Mucosa of stomach (tissue), 1 donor: Measurements from ENCODE around the gene TMEM255B.
A peak's percentile ranks its signal among the peaks of the same experiment; 100 is the strongest.

Experiments used
- H3K27me3 ChIP-seq: one replicate; pipeline ENCODE4 v1.7.0; 2013; ENCODE audit warnings: mild to moderate bottlenecking, low read length; ENCODE audit not compliant: control insufficient read depth, insufficient read depth
- H3K36me3 ChIP-seq: one replicate; pipeline ENCODE4 v1.7.0; 2013; ENCODE audit warnings: low read length; ENCODE audit not compliant: control insufficient read depth, insufficient read depth
- H3K4me1 ChIP-seq: one replicate; pipeline ENCODE4 v1.7.0; 2013; ENCODE audit warnings: mild to moderate bottlenecking, low read length; ENCODE audit not compliant: control insufficient read depth, insufficient read depth
- H3K4me3 ChIP-seq: one replicate; pipeline ENCODE4 v1.7.0; 2013; ENCODE audit warnings: low read length
- H3K9ac ChIP-seq: one replicate; pipeline ENCODE4 v1.7.0; 2013; ENCODE audit warnings: mild to moderate bottlenecking, low read length, moderate library complexity
- H3K9me3 ChIP-seq: one replicate; pipeline ENCODE4 v1.7.0; 2013; ENCODE audit warnings: mild to moderate bottlenecking, low read length, moderate library complexity; ENCODE audit not compliant: control insufficient read depth
- donor health status: Pancreatic carcinoma.

TMEM255B gene

DNA sequence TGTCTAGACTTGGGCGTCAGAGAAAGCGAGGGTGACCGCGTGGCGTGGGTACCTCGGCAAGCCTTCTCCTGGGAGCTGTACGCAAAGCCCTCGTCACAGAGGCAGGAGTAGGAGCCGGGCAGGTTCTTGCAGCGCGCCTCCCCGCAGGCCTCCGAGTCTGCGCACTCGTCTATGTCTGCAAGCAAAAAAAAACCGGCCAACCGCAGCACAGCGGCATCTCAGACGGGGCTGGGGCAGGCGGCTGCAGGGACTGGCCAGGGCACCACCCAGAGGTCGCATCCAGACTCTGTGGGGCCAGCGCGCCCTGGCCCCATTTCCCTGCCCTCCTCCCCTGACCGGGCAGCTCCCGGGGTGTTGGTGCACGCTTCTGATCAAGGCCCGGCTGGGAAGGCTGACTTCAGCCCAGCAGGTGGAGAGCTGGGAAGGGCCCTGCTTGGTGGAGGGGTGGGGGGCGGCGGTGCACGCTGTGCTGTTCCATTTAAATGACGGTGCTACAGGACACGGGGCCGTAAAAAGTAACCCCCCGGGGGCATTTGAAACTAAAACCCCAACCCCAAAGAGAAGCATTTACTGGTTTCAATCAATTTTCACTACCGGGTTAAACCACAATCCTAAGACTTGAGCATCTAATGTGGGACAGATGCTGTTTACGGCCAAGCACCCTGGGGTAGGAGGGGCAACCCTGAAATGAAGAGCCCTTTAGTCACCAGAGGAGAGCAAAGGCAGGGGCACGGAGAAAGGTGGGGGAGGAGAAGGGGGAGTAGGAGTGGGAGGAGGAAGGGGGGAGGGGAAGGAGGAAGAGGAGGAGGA lies 76.6 kb downstream of the TMEM255B start:
- H3K9me3 ChIP-seq, result no peaks in the 10 kb centered on the region
- H3K27me3 ChIP-seq, result no peaks in the 10 kb centered on the region
- H3K9ac ChIP-seq, result no peak overlapping the region
- no peak overlapping the region for H3K4me3 ChIP-seq
- H3K4me1 ChIP-seq, result peaks cover 39% of the 10 kb centered on the region
- no peaks in the 10 kb centered on the region for H3K36me3 ChIP-seq

DNA sequence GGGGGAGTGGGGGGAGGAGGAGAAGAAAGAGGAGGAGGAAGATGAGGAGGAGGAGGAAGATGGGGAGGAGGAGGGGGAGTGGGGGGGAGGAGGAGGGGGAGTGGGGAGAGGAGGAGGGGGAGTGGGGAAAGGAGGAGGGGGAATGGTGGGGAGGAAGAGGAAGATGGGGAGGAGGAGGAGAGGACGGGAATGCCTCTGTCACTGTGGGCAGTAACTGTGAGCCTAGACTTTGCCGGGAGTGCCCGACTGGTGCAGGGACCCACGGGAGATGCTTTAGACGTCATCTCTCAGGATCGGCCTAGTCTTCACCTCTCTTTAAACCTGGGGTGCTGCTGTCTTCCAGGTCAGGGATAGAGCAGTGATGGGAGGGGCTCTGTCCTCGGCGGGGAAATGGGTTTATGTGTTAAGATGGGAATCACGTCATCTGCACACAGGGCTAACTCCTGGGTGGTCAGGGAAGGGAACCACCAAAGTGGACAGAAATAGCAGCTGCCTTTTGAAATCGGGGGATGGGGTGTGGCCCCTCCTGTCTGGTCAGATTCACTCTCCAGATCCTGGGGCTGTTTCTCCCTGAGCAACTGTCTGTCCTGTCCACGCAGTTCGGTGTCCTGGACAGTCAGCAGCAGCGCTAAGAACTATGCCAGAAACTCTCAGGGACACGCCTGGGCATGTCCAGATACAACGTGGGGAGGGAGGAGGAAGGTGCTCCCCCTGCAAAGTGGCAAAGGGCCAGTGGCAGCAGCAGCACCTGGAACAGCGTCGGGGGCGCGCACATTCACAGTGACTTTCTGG lies 77.9 kb downstream of the TMEM255B start:
- Histone ChIP-seq H3K36me3 (no peaks in the 10 kb centered on the region), H3K4me1 (peaks cover 41% of the 10 kb centered on the region), H3K4me3 (no peak overlapping the region), H3K27me3 (no peaks in the 10 kb centered on the region), H3K9me3 (no peaks in the 10 kb centered on the region), H3K9ac (peak overlapping the region; percentile 46)

DNA sequence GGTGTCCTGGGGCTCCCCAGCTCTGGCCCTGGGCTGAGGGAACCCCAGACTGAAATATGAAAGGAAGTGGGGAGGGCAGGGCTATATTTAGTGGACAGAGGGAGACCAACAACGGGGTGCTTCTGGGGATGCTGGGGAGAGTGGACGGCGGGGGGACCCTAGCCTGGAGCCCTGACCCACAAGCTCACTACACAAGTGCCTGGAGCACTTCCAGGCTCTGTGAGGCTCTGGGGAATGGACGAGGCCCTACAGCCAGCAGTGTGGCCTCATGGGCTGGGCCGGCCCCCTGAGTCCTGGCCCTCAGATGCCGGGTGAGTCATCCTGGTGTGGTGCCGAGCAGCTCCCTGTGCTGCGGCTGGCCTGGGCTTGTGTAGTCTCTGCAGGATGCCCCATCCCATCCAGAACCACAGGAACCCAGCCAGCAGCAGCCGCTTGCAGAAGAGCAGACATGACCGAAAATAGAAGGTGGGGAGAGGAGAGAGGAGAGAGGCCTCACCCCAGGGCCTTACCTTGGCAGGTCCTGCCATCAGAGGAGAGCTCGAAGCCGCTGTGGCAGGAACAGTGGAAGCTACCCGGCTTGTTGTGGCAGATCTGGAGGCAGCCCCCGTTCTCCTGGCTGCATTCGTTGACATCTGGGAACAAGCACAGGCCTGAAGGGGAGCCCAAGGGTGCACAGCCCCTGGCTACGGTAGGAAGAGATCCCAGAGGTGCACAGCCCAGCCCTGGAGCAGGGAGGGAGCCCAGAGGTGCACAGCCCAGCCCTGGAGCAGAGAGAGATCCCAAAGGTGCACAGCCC lies 78.7 kb downstream of the TMEM255B start:
- Histone ChIP-seq H3K9ac (peak overlapping the region; percentile 46), H3K36me3 (no peaks in the 10 kb centered on the region), H3K4me1 (peaks cover 41% of the 10 kb centered on the region), H3K9me3 (no peaks in the 10 kb centered on the region), H3K4me3 (peak overlapping the region; percentile 36), H3K27me3 (no peaks in the 10 kb centered on the region)

DNA sequence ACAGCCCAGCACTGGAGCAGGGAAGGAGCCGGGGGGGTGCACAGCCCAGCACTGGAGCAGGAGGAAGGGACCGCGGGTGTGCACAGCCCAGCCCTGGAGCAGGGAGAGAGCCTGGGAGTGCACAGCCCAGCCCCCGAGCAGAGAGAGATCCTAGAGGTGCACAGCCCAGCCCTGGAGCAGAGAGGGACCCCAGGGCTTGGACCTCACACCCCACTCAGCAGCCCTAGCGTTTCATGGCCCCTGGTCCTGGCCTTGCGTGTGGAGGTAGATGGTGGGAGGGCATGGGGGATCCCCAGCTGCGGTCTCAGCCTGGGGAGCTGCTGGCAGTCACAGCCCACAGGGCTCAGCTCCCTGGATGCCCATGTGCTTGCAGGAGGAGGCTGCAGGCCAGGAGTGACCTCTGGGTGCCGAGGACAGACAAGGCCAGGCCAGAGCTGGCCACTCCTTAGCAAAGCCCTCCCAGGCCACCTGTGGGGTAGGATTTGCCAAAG lies 79.7 kb downstream of the TMEM255B start:
- Histone ChIP-seq H3K4me3 (peak overlapping the region; percentile 36), H3K36me3 (no peaks in the 10 kb centered on the region), H3K4me1 (peaks cover 41% of the 10 kb centered on the region), H3K9me3 (no peaks in the 10 kb centered on the region), H3K9ac (peak overlapping the region; percentile 43), H3K27me3 (no peaks in the 10 kb centered on the region)

DNA sequence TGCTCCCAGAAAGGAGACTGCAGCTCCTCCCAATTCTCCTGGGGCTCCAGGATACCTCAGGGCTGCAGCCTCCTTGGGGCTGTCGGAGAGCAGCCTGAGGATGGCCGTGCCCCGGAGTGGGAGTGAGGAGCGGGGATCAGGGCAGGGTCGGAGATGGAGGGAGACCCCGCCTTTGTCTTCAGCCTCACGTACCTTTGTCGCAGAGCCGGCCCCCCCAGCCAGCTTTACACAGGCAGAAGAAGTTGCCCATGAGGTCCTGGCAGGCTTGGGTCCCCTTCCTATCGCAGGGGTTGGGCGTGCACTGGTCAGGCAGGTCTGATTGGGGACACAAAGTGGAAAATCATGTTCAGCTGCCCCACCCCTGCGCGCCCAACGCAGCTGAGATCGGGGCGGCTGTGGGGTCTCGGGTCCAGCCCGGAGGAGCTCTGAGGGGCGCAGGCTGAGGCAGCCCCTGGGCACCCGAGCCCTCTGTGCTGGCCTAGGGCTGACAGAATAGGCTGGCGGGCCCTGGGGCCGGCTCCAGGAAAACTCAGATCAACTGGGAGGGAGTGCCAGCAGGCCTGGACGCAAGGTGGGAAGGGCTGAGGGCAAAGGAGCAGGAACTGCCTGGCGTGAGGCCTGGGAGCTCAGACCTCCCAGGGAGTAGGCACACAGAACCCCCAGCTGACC lies 80.6 kb downstream of the TMEM255B start:
- H3K9ac ChIP-seq, result peak overlapping the region; percentile 57
- no peaks in the 10 kb centered on the region for H3K9me3 ChIP-seq
- no peaks in the 10 kb centered on the region for H3K36me3 ChIP-seq
- H3K4me3 ChIP-seq, result no peak overlapping the region
- H3K4me1 ChIP-seq, result peaks cover 41% of the 10 kb centered on the region
- H3K27me3 ChIP-seq, result no peaks in the 10 kb centered on the region

DNA sequence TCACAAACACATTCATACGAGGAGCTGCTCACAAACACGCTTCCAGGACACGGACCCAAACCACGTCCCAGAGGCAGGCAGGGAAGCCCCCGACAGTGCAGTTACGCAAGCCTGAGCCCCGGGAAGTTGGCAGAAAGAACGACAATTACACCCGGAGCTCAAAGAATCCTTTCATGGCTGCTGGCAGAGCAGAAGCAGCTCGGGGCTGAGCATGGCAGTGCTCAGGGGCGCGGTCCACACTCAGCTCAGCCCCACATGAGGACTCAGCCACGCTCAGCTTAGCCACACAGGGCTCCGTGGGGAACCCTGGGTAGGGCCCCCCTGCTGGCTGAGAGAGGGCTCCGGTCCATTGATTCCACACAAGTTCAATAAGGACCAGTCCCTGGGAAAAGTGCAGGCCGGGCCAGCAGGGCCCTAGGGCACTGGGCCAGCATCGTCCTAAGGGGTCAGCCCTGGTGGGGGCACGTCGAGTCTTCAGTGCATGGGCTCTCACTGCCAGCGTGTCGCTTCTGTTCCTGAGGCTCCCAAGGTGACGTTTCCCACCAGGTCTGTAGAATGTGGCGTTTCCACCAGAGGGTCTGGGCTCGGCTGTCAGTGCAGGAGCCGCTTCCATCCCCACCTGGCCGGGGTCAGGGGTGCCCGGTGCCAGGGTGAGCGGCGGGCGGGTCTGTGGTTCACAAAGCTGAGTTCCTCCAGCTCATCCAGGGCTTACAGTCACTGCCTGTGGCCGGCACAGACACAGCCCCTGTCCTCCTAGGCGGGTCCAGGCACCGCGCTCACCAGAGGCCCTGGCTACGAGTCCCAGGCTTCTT lies 81.7 kb downstream of the TMEM255B start:
- Histone ChIP-seq H3K4me3 (no peak overlapping the region), H3K4me1 (peaks cover 41% of the 10 kb centered on the region), H3K36me3 (no peaks in the 10 kb centered on the region), H3K9ac (peak overlapping the region; percentile 57), H3K9me3 (no peaks in the 10 kb centered on the region), H3K27me3 (no peaks in the 10 kb centered on the region)

DNA sequence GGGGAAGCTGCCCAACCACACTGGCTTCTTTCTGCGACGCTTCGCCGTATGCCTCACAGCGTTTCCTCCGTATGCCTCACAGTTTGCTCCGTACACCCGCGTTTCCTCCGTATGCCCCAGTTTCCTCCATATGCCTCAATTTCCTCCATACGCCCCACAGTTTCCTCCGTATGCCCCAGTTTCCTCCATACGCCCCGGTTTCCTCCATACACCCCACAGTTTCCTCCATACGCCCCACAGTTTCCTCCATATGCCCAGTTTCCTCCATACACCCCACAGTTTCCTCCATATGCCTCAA lies 82.3 kb downstream of the TMEM255B start:
- no peaks in the 10 kb centered on the region for H3K27me3 ChIP-seq
- H3K36me3 ChIP-seq, result no peaks in the 10 kb centered on the region
- H3K9ac ChIP-seq, result no peak overlapping the region
- peaks cover 41% of the 10 kb centered on the region for H3K4me1 ChIP-seq
- no peaks in the 10 kb centered on the region for H3K9me3 ChIP-seq
- no peak overlapping the region for H3K4me3 ChIP-seq

DNA sequence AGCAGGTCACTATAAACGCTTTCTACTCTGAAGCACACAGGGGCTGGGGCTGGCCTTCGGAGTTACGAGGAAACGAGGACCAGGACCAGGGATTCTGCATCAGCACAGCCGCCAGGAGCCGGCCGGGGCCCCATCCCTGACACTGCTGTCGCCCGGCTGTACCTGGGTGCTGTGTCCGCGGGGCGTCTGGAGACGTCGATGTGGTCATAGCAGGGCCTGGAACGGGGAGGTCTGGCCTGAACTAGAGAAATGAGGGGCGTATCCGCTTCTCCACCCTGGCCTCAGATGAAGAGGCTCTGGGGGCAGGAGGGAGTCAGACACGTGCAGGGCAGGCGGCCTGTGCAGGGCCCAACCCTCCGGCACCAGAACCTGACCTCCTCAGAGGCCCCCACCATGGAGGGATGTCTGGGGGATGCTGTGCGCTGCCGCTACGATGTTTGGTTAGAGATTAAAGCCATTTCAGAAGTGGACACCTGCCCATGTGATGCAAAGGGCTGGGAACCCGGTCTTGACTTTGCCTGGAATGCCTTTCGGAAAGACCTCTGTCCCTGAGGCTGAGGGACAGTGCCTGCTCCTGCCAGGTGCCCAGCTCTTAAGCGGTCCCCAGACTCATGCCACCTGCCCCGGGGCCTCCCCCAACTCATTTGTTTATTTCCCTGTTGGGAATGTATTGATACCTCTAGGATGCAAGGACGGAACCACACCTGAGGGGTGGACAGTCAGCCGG lies 83.5 kb downstream of the TMEM255B start:
- Histone ChIP-seq H3K4me1 (peaks cover 34% of the 10 kb centered on the region), H3K4me3 (no peak overlapping the region), H3K9ac (no peak overlapping the region), H3K36me3 (no peaks in the 10 kb centered on the region), H3K27me3 (no peaks in the 10 kb centered on the region), H3K9me3 (no peaks in the 10 kb centered on the region)

DNA sequence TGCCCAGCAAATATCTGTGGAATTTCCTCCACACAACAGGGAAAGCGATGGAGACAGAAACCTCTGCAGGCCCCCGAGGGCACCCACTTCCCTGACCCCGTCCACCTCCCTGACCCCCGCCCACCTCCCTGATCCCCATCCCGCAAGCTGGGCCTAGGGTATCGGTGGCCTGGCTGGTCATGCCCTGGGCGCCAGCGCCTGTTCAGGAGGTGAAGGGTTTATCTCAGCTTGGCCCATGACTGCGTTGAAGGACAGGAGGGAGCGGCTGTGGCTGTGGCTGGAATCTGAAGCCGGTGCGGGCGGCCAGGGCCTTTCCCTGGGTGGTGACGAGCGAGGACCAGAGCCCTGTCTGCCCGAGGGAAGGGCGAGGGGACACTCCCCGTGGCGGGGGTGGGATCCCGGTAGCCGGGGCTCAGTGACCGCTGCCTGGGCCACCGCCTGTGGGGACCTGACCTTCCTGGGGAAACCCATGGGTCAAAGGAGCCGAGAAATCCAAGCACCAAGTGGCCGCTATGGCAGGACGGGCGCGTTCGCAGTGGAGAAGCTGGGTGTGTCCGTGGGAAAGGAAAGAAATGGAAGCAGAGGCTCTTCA lies 84.1 kb downstream of the TMEM255B start:
- Histone ChIP-seq H3K27me3 (no peaks in the 10 kb centered on the region), H3K4me1 (peaks cover 30% of the 10 kb centered on the region), H3K4me3 (no peak overlapping the region), H3K9me3 (no peaks in the 10 kb centered on the region), H3K9ac (no peak overlapping the region), H3K36me3 (no peaks in the 10 kb centered on the region)

DNA sequence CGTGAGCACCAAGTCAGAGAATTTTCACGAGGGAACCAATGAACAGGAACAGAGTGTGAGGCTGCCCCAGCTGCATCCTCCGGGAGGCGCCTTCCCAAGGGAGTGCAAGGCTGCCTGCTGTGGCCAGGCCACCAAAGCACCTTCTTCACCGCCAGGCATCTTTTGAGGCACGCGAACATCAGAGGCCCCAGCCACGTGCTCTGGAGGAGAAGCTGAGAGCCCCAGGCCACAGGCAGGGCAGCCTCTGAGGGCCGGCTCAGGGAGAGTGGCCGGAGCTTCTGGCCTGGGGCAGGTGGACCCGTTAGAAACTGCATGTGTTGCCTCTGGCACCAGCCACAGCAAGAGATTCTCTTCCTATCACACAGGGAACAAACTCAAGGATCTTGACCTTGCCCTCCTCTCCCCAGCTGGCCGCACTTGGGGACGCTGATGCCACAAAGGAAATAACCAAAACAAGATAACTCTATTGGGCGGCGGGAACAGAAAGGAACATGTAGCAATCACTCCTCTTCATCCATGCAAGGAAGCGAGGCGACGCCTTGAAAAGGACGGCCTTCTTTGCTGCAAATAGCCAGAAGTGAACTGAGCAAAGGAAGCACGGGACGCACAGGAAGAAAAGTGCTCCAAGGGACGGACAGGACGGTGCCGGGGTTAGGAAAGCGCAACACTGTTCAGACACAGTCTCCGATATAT lies 85.0 kb downstream of the TMEM255B start:
- no peak overlapping the region for H3K9ac ChIP-seq
- H3K4me1 ChIP-seq, result peaks cover 30% of the 10 kb centered on the region
- no peaks in the 10 kb centered on the region for H3K36me3 ChIP-seq
- H3K9me3 ChIP-seq, result no peaks in the 10 kb centered on the region
- no peak overlapping the region for H3K4me3 ChIP-seq
- no peaks in the 10 kb centered on the region for H3K27me3 ChIP-seq
